ENCODE data around the gene SLC29A4. TPM values are rescaled to one million over a fixed set of nuclear protein-coding genes. Genes with fewer than 3 reads are reported as not detected.
A peak's percentile ranks its signal among the peaks of the same experiment; 100 is the strongest.

The SLC29A4 gene
- total RNA-seq, 1 experiment from 2014 or later, result 27.7 TPM

- BruUV-seq (replicated peaks), result no TSS peak
- no peak for DNase-seq (ENCODE audit: low spot score)
- CTCF ChIA-PET, result no interaction called here
- H3K4me1 ChIP-seq (ENCODE audit: insufficient read depth, low read length, poor library complexity, severe bottlenecking), result no peaks in the 10 kb centered on the region
- no peak for TF ChIP-seq EZH2 (IDR thresholded peaks at IDR 0.05; ENCODE audit: borderline replicate concordance, low read depth, low read length, poor library complexity, severe bottlenecking)
- intact Hi-C loops (cut with micrococcal nuclease; ENCODE audit: unreplicated experiment), result no loop called here
- POLR2A ChIA-PET (ENCODE audit: low non-redundant PET), result no interaction called here
- H3K27ac ChIP-seq (ENCODE audit: low read depth, low read length, poor library complexity, severe bottlenecking), result no peak overlapping the region
- H3K9me3 ChIP-seq (ENCODE audit: low read depth, low read length, poor library complexity, severe bottlenecking), result peaks cover 19% of the 10 kb centered on the region
- H3K4me3 ChIP-seq (ENCODE audit: low read depth, low read length, poor library complexity, severe bottlenecking), result no peak overlapping the region
- H3K27me3 ChIP-seq (replicated peaks; ENCODE audit: insufficient read depth, low read depth, low read length, poor library complexity), result no peaks in the 10 kb centered on the region
- peaks cover 69% of the 10 kb centered on the region for H3K36me3 ChIP-seq (ENCODE audit: insufficient read depth, low read length, poor library complexity, severe bottlenecking)
Measured at GRCh38 chr7:5339955-5340354, 57.2 kb downstream of the SLC29A4 start.

GRCh38 chr7:5342631-5343030 lies 59.9 kb downstream of the SLC29A4 start:
- TF ChIP-seq CTCF (conservative IDR thresholded peaks at IDR 0.05; ENCODE audit: low read depth, low read length), result no peak
- peaks cover 21% of the 10 kb centered on the region for H3K9me3 ChIP-seq (ENCODE audit: low read depth, low read length, poor library complexity, severe bottlenecking)
- intact Hi-C loops (cut with micrococcal nuclease; ENCODE audit: unreplicated experiment), result no loop called here
- ChIA-PET CTCF (no interaction called here), POLR2A (ENCODE audit: low non-redundant PET) (no interaction called here)
- H3K27me3 ChIP-seq (replicated peaks; ENCODE audit: insufficient read depth, low read depth, low read length, poor library complexity), result no peaks in the 10 kb centered on the region
- no peak overlapping the region for H3K4me3 ChIP-seq (ENCODE audit: low read depth, low read length, poor library complexity, severe bottlenecking)
- H3K27ac ChIP-seq (ENCODE audit: low read depth, low read length, poor library complexity, severe bottlenecking), result no peak overlapping the region
- H3K36me3 ChIP-seq (ENCODE audit: insufficient read depth, low read length, poor library complexity, severe bottlenecking), result peaks cover 73% of the 10 kb centered on the region
- H3K4me1 ChIP-seq (ENCODE audit: insufficient read depth, low read length, poor library complexity, severe bottlenecking), result no peaks in the 10 kb centered on the region
- no peak for DNase-seq (ENCODE audit: low spot score)
- TSS peak; percentile 23 for BruUV-seq (replicated peaks)

- CTCF ChIA-PET, result no interaction called here
- H3K4me3 ChIP-seq (ENCODE audit: low read depth, low read length, poor library complexity, severe bottlenecking), result no peak overlapping the region
- no TSS peak for BruUV-seq (replicated peaks)
- intact Hi-C loops (cut with micrococcal nuclease; ENCODE audit: unreplicated experiment), result no loop called here
- H3K27ac ChIP-seq (ENCODE audit: low read depth, low read length, poor library complexity, severe bottlenecking), result no peak overlapping the region
- no peaks in the 10 kb centered on the region for H3K27me3 ChIP-seq (replicated peaks; ENCODE audit: insufficient read depth, low read depth, low read length, poor library complexity)
- H3K4me1 ChIP-seq (ENCODE audit: insufficient read depth, low read length, poor library complexity, severe bottlenecking), result no peaks in the 10 kb centered on the region
- no peak for TF ChIP-seq CTCF (conservative IDR thresholded peaks at IDR 0.05; ENCODE audit: low read depth, low read length)
- TF ChIP-seq EZH2 (IDR thresholded peaks at IDR 0.05; ENCODE audit: borderline replicate concordance, low read depth, low read length, poor library complexity, severe bottlenecking), result no peak
- peaks cover 21% of the 10 kb centered on the region for H3K9me3 ChIP-seq (ENCODE audit: low read depth, low read length, poor library complexity, severe bottlenecking)
- H3K36me3 ChIP-seq (ENCODE audit: insufficient read depth, low read length, poor library complexity, severe bottlenecking), result peaks cover 66% of the 10 kb centered on the region
- POLR2A ChIA-PET (ENCODE audit: low non-redundant PET), result no interaction called here
- DNase-seq (ENCODE audit: low spot score), result no peak
Measured at GRCh38 chr7:5343884-5344283, 61.1 kb downstream of the SLC29A4 start.

- peaks cover 62% of the 10 kb centered on the region for H3K36me3 ChIP-seq (ENCODE audit: insufficient read depth, low read length, poor library complexity, severe bottlenecking)
- CTCF ChIA-PET, result no interaction called here
- POLR2A ChIA-PET (ENCODE audit: low non-redundant PET), result no interaction called here
- peaks cover 21% of the 10 kb centered on the region for H3K9me3 ChIP-seq (ENCODE audit: low read depth, low read length, poor library complexity, severe bottlenecking)
- no peaks in the 10 kb centered on the region for H3K27me3 ChIP-seq (replicated peaks; ENCODE audit: insufficient read depth, low read depth, low read length, poor library complexity)
- intact Hi-C loops (cut with micrococcal nuclease; ENCODE audit: unreplicated experiment), result no loop called here
- no peak overlapping the region for H3K27ac ChIP-seq (ENCODE audit: low read depth, low read length, poor library complexity, severe bottlenecking)
- H3K4me1 ChIP-seq (ENCODE audit: insufficient read depth, low read length, poor library complexity, severe bottlenecking), result no peaks in the 10 kb centered on the region
- no peak overlapping the region for H3K4me3 ChIP-seq (ENCODE audit: low read depth, low read length, poor library complexity, severe bottlenecking)
- no peak for TF ChIP-seq CTCF (conservative IDR thresholded peaks at IDR 0.05; ENCODE audit: low read depth, low read length)
- no peak for TF ChIP-seq EZH2 (IDR thresholded peaks at IDR 0.05; ENCODE audit: borderline replicate concordance, low read depth, low read length, poor library complexity, severe bottlenecking)
- no peak for DNase-seq (ENCODE audit: low spot score)
- no TSS peak for BruUV-seq (replicated peaks)
Measured at GRCh38 chr7:5344342-5344741, 61.6 kb downstream of the SLC29A4 start.

Measured in A673 (cell line).